Measurements from ENCODE around the gene DIRAS3. TPM values are rescaled to one million over a fixed set of nuclear protein-coding genes. Genes with fewer than 3 reads are reported as not detected.
A peak's percentile ranks its signal among the peaks of the same experiment; 100 is the strongest.
"Not testable (repeated sequence)": the region's sequence is repeated elsewhere in the genome, so short reads cannot be mapped to it uniquely, and the experiment has no call there.

DIRAS3 gene
- total RNA-seq, 4 donors from 2014 or later: 1.5 to 3.3 (median 1.9) TPM

DNA sequence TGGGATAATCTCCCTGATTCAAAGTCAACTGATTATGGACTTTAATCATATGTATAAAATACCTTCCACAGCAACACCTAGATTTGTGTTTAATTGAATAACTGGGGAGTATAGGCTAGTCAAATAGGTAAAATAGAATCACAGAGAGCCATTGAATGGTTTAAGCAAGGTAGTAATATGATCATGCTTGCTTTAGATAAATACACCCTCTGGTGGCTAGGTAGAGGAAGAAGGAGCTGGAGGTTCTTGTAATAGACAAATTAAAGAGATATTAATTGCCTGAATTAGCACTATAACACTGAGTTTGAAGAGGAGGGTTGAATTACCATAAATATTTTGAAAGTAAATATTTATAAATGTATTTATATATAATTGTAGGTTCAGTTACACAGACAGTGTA, 40.3 kb downstream of the DIRAS3 start:
- H3K4me3 ChIP-seq: no peak overlapping the region
- TF ChIP-seq CTCF (IDR thresholded peaks at IDR 0.05) (peak in 1 of 3 experiments; percentile 17), POLR2AphosphoS5 (IDR thresholded peaks at IDR 0.05) (no peak), POLR2A (IDR thresholded peaks at IDR 0.05; ENCODE audit: low read depth) (no peak)
- intact Hi-C loops (cut with DNase I): no loop called here
- H3K9me3 ChIP-seq: peaks cover 0 to 4% (median 0%) of the 10 kb centered on the region in 4 donors
- no peaks in the 10 kb centered on the region for H3K27me3 ChIP-seq
- DNase-seq (ENCODE audit: extremely low spot score): no peak
- H3K4me1 ChIP-seq: no peaks in the 10 kb centered on the region
- H3K27ac ChIP-seq (replicated peaks in 1 of 4): no peak overlapping the region
- no peaks in the 10 kb centered on the region for H3K36me3 ChIP-seq

GRCh38 chr1:68003626-68004025, 46.8 kb downstream of the DIRAS3 start:
- WGBS: 100% methylated on average over 3 of the region's 3 CpGs
- H3K9me3 ChIP-seq: peaks cover 0 to 13% (median 4%) of the 10 kb centered on the region in 4 donors
- H3K4me3 ChIP-seq; H3K27ac ChIP-seq (replicated peaks in 1 of 4); H3K4me1 ChIP-seq; intact Hi-C loops (cut with DNase I); DNase-seq (ENCODE audit: extremely low spot score); H3K27me3 ChIP-seq; H3K36me3 ChIP-seq: not testable (repeated sequence)

- WGBS: 0% methylated on average over 1 of the region's 1 CpG
- no peak overlapping the region for H3K27ac ChIP-seq (replicated peaks in 1 of 4)
- no peaks in the 10 kb centered on the region for H3K36me3 ChIP-seq
- no peaks in the 10 kb centered on the region for H3K27me3 ChIP-seq
- TF ChIP-seq CTCF (IDR thresholded peaks at IDR 0.05): no peak
- TF ChIP-seq POLR2A (IDR thresholded peaks at IDR 0.05; ENCODE audit: low read depth): no peak
- TF ChIP-seq EP300 (IDR thresholded peaks at IDR 0.05): no peak
- no peak for TF ChIP-seq POLR2AphosphoS5 (IDR thresholded peaks at IDR 0.05)
- H3K9me3 ChIP-seq: peaks cover 0 to 13% (median 3%) of the 10 kb centered on the region in 4 donors
- no peak for DNase-seq (ENCODE audit: extremely low spot score)
- H3K4me3 ChIP-seq: no peak overlapping the region
- no peaks in the 10 kb centered on the region for H3K4me1 ChIP-seq
- intact Hi-C loops (cut with DNase I): no loop called here
Measured at GRCh38 chr1:68000191-68000590, 50.2 kb downstream of the DIRAS3 start.

DNA sequence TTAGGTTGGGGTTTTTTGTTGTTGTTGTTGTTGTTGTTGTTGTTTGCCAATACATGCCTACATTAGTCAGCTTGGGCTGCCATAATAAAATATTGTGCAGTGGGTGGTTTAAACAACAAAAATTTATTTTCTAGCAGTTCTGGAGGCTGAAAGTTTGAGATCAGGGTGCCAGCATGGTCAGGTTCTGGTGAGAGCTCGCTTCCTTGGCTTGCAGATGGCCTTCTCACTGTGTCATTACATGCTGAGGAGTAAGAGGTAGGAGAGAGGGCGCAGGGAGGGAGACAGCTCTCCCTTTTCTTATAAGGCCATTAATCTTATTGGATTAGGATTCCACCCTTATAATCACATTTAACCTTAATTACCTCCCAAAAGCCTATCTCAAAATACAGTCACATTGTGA, 52.7 kb downstream of the DIRAS3 start:
- Histone ChIP-seq H3K4me3 (no peak overlapping the region), H3K36me3 (no peaks in the 10 kb centered on the region), H3K9me3 (peaks cover 0 to 18% (median 2%) of the 10 kb centered on the region in 4 donors), H3K27me3 (no peaks in the 10 kb centered on the region), H3K4me1 (no peaks in the 10 kb centered on the region), H3K27ac (replicated peaks in 1 of 4) (no peak overlapping the region)
- TF ChIP-seq POLR2AphosphoS5 (IDR thresholded peaks at IDR 0.05) (no peak), EP300 (IDR thresholded peaks at IDR 0.05) (no peak), POLR2A (IDR thresholded peaks at IDR 0.05; ENCODE audit: low read depth) (no peak), CTCF (IDR thresholded peaks at IDR 0.05) (no peak)
- DNase-seq (ENCODE audit: extremely low spot score): no peak
- WGBS: 83% methylated on average over 2 of the region's 2 CpGs
- intact Hi-C loops (cut with DNase I): no loop called here

Other genes starting within 250 kb of the DIRAS3 start
- 100 to 1,000 TPM; 108 to 118 (median 111) TPM for gene GNG12, start 217.2 kb downstream of the DIRAS3 start, total RNA-seq
- gene WLS, start 181.9 kb upstream of the DIRAS3 start, total RNA-seq: 100 to 1,000 TPM in 3 of 4 donors, 10 to 100 TPM in 1; 94.8 to 228 (median 163) TPM